IPS-NIHi7 (cell line): Measurements from ENCODE around the gene TBC1D1.

Experiments
- DNase-seq: peaks from one replicate; pipeline ENCODE4 v3.0.0; 2012; ENCODE audit warnings: mixed read lengths; ENCODE audit errors: extremely low spot score

TBC1D1 gene

GRCh38 chr4:37990731-37991245, 99.9 kb downstream of the TBC1D1 start:
- no peak for DNase-seq

- DNase-seq = no peak
Measured at GRCh38 chr4:37991623-37992410, 100.9 kb downstream of the TBC1D1 start.

GRCh38 chr4:37993806-37994205, 102.9 kb downstream of the TBC1D1 start:
- no peak for DNase-seq

GRCh38 chr4:37994569-37994968, 103.7 kb downstream of the TBC1D1 start:
- no peak for DNase-seq

GRCh38 chr4:37995299-37995821, 104.5 kb downstream of the TBC1D1 start:
- no peak for DNase-seq

- DNase-seq = no peak
Measured at GRCh38 chr4:37995981-37996775, 105.3 kb downstream of the TBC1D1 start.

GRCh38 chr4:37998226-37998625, 107.3 kb downstream of the TBC1D1 start:
- no peak for DNase-seq

- DNase-seq = no peak
Measured at GRCh38 chr4:37999000-37999716, 108.3 kb downstream of the TBC1D1 start.

- no peak for DNase-seq
Measured at GRCh38 chr4:37999965-38000364, 109.1 kb downstream of the TBC1D1 start.

GRCh38 chr4:38001927-38002326, 111.0 kb downstream of the TBC1D1 start:
- DNase-seq = peak; percentile 68

- no peak for DNase-seq
Measured at GRCh38 chr4:38002451-38003071, 111.7 kb downstream of the TBC1D1 start.

GRCh38 chr4:38003102-38003501, 112.2 kb downstream of the TBC1D1 start:
- DNase-seq = no peak

GRCh38 chr4:38003628-38004027, 112.7 kb downstream of the TBC1D1 start:
- no peak for DNase-seq

GRCh38 chr4:38004062-38004461, 113.2 kb downstream of the TBC1D1 start:
- DNase-seq = no peak

- DNase-seq = no peak
Measured at GRCh38 chr4:38004887-38005286, 114.0 kb downstream of the TBC1D1 start.

- DNase-seq = no peak
Measured at GRCh38 chr4:38005637-38006036, 114.8 kb downstream of the TBC1D1 start.

- DNase-seq = no peak
Measured at GRCh38 chr4:38007645-38008044, 116.8 kb downstream of the TBC1D1 start.

- DNase-seq = no peak
Measured at GRCh38 chr4:38008571-38009021, 117.7 kb downstream of the TBC1D1 start.

- DNase-seq = no peak
Measured at GRCh38 chr4:38009421-38009820, 118.5 kb downstream of the TBC1D1 start.

GRCh38 chr4:38009949-38010348, 119.1 kb downstream of the TBC1D1 start:
- no peak for DNase-seq

- DNase-seq = no peak
Measured at GRCh38 chr4:38011511-38012162, 120.8 kb downstream of the TBC1D1 start.
